Uterus (tissue), 4 donors: Measurements from ENCODE around the gene ADAMTS9. TPM values are rescaled to one million over a fixed set of nuclear protein-coding genes. Genes with fewer than 3 reads are reported as not detected.

ENCODE experiments used
- DNase-seq, 2 donors: peaks; one replicate each; pipeline ENCODE4 v3.0.0-alpha.2; 2019 to 2020
- H3K27ac ChIP-seq, 2 donors: fragments of 200-600 bp; sonication (generic); 1 replicate in 1 of 2; 2 replicates in 1 of 2; pipeline ENCODE4 v1.5.1; 2016 to 2018
- H3K27me3 ChIP-seq, 2 donors: fragments of 200-600 bp; sonication (generic); one replicate each; pipeline ENCODE4 v1.5.1; 2018 to 2019; ENCODE audit warnings: control low read depth in 1 of 2
- H3K36me3 ChIP-seq, 2 donors: fragments of 200-600 bp; sonication (generic); one replicate each; pipeline ENCODE4 v1.5.1; 2019; ENCODE audit warnings: control low read depth in 1 of 2
- H3K4me1 ChIP-seq, 2 donors: fragments of 200-600 bp; sonication (generic); one replicate each; pipeline ENCODE4 v1.5.1; 2018 to 2019; ENCODE audit warnings: control low read depth in 1 of 2
- H3K4me3 ChIP-seq, 2 donors: fragments of 200-600 bp; sonication (generic); 1 replicate in 1 of 2; 2 replicates in 1 of 2; pipeline ENCODE4 v1.5.1; 2018 to 2019; ENCODE audit warnings: mild to moderate bottlenecking in 1 of 2
- H3K9me3 ChIP-seq, 2 donors: fragments of 200-600 bp; sonication (generic); one replicate each; pipeline ENCODE4 v1.5.1; 2019; ENCODE audit warnings: control low read depth in 1 of 2
- POLR2A ChIP-seq, 2 donors: fragments of 450-650 bp; IDR thresholded peaks; one replicate each; pipeline ENCODE4 v1.6.1; 2016; ENCODE audit warnings: antibody characterized with exemption in 2 of 2, mild to moderate bottlenecking in 1 of 2, moderate library complexity in 1 of 2
- intact Hi-C: fragments of 100-400 bp; cut with DNase I; formaldehyde crosslinking; loops from one replicate; pipeline ENCODE4 v1.15.1; 2023; ENCODE audit warnings: low total_unique reads
- total RNA-seq, 4 donors: library from RNA; depleted of rRNA in 3 of 4; stranded (reverse); fragments of >200 nt in 3 of 4; gene quantifications; one replicate each; pipeline versions ENCODE4 v1.1.0 to v1.2.4, GENCODE V29; 2014 to 2023
- TF ChIP-seq, protein P1 (sequence below), 4 experiments: fragments of 200-600 bp in 2 of 4; fragments of 450-650 bp in 2 of 4; sonication (generic) in 2 of 4; IDR thresholded peaks; one replicate each; pipeline ENCODE4 v1.5.1; 2016 to 2019; ENCODE audit warnings: antibody characterized with exemption in 4 of 4, mild to moderate bottlenecking in 2 of 4, moderate library complexity in 1 of 4
- donor health status: DM: yes; HTN: yes; CAD: no.

ADAMTS9 gene
- total RNA-seq, 4 donors from 2014 or later, result 17.4 to 197 (median 160) TPM

GRCh38 chr3:64601824-64602223 is 86.0 kb downstream of the ADAMTS9 start:
- Histone ChIP-seq H3K4me1 (no peaks in the 10 kb centered on the region), H3K4me3 (no peak overlapping the region), H3K9me3 (no peaks in the 10 kb centered on the region), H3K27ac (no peak overlapping the region), H3K27me3 (no peaks in the 10 kb centered on the region), H3K36me3 (no peaks in the 10 kb centered on the region)
- intact Hi-C loops, result no loop called here
- DNase-seq, result no peak
- TF ChIP-seq, protein P1, sequence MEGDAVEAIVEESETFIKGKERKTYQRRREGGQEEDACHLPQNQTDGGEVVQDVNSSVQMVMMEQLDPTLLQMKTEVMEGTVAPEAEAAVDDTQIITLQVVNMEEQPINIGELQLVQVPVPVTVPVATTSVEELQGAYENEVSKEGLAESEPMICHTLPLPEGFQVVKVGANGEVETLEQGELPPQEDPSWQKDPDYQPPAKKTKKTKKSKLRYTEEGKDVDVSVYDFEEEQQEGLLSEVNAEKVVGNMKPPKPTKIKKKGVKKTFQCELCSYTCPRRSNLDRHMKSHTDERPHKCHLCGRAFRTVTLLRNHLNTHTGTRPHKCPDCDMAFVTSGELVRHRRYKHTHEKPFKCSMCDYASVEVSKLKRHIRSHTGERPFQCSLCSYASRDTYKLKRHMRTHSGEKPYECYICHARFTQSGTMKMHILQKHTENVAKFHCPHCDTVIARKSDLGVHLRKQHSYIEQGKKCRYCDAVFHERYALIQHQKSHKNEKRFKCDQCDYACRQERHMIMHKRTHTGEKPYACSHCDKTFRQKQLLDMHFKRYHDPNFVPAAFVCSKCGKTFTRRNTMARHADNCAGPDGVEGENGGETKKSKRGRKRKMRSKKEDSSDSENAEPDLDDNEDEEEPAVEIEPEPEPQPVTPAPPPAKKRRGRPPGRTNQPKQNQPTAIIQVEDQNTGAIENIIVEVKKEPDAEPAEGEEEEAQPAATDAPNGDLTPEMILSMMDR (IDR thresholded peaks at IDR 0.05), result no peak
- no peak for TF ChIP-seq POLR2A (IDR thresholded peaks at IDR 0.05)

GRCh38 chr3:64600246-64600950 is 87.4 kb downstream of the ADAMTS9 start:
- no peak overlapping the region for H3K4me3 ChIP-seq
- intact Hi-C loops, result no loop called here
- TF ChIP-seq, protein P1 (IDR thresholded peaks at IDR 0.05), result no peak
- TF ChIP-seq POLR2A (IDR thresholded peaks at IDR 0.05), result no peak
- no peaks in the 10 kb centered on the region for H3K9me3 ChIP-seq
- peak overlapping the region in 1 of 2 donors; percentile 2 for H3K27ac ChIP-seq
- H3K4me1 ChIP-seq, result no peaks in the 10 kb centered on the region
- H3K36me3 ChIP-seq, result no peaks in the 10 kb centered on the region
- DNase-seq, result no peak
- no peaks in the 10 kb centered on the region for H3K27me3 ChIP-seq

GRCh38 chr3:64599651-64600050 is 88.1 kb downstream of the ADAMTS9 start:
- intact Hi-C loops, result no loop called here
- Histone ChIP-seq H3K4me1 (no peaks in the 10 kb centered on the region), H3K27me3 (no peaks in the 10 kb centered on the region), H3K36me3 (no peaks in the 10 kb centered on the region), H3K4me3 (no peak overlapping the region), H3K27ac (no peak overlapping the region), H3K9me3 (no peaks in the 10 kb centered on the region)
- TF ChIP-seq, protein P1 (IDR thresholded peaks at IDR 0.05), result no peak
- TF ChIP-seq POLR2A (IDR thresholded peaks at IDR 0.05), result no peak
- no peak for DNase-seq

DNA sequence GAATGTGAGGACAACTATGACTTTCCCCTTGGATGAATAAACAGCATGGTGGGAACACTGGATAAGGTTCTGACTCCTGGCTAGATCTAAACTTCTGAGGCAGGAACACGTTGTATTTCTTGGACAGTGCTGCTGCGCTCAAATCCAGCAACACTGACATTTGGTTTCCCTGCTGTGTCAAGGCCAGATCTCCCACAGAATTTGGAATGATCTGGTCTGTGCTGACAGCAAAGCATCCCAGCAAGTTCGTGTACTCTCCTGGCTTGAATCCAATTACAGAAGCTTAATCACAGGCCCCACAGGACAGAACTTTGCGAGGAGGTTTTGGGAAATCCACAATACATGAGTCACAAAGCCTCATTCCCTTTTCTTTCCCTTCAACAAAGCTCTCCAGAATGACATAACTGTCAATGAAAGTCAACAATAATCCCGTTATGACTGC is 92.5 kb downstream of the ADAMTS9 start:
- no peaks in the 10 kb centered on the region for H3K4me1 ChIP-seq
- TF ChIP-seq POLR2A (IDR thresholded peaks at IDR 0.05), result no peak
- TF ChIP-seq, protein P1 (IDR thresholded peaks at IDR 0.05), result no peak
- H3K27ac ChIP-seq, result peak overlapping the region; percentile 14 to 47
- H3K4me3 ChIP-seq, result no peak overlapping the region
- no peaks in the 10 kb centered on the region for H3K36me3 ChIP-seq
- peak; percentile 65 to 71 for DNase-seq
- intact Hi-C loops, result no loop called here
- H3K9me3 ChIP-seq, result no peaks in the 10 kb centered on the region
- no peaks in the 10 kb centered on the region for H3K27me3 ChIP-seq

- Histone ChIP-seq H3K4me1 (no peaks in the 10 kb centered on the region), H3K4me3 (no peak overlapping the region), H3K9me3 (no peaks in the 10 kb centered on the region), H3K36me3 (no peaks in the 10 kb centered on the region), H3K27ac (no peak overlapping the region), H3K27me3 (no peaks in the 10 kb centered on the region)
- TF ChIP-seq, protein P1 (IDR thresholded peaks at IDR 0.05), result no peak
- TF ChIP-seq POLR2A (IDR thresholded peaks at IDR 0.05), result no peak
- intact Hi-C loops, result no loop called here
- DNase-seq, result peak in 1 of 2 donors; percentile 35
These were observed 93.7 kb downstream of the ADAMTS9 start for GRCh38 chr3:64594134-64594533.
